Right renal cortex interstitium (tissue), 3 donors: ENCODE measurements around the gene PAK4. TPM values are rescaled to one million over a fixed set of nuclear protein-coding genes. Genes with fewer than 3 reads are reported as not detected.
"Not testable (repeated sequence)": the region's sequence is repeated elsewhere in the genome, so short reads cannot be mapped to it uniquely, and the experiment has no call there.

ENCODE experiments used
- DNase-seq, 3 donors: peaks; one replicate each; pipeline ENCODE4 v3.0.0-alpha.2; 2013; ENCODE audit warnings: low read depth in 3 of 3, low spot score in 2 of 3
- polyA plus RNA-seq, 3 donors: library from polyadenylated mRNA; unstranded; fragments of 120-200 nt; gene quantifications; one replicate each; pipeline ENCODE4 v1.2.1, GENCODE V29; 2013; ENCODE audit not compliant: insufficient read length in 3 of 3

The PAK4 gene
- polyA plus RNA-seq, 3 donors = 40.0 to 50.1 (median 45.4) TPM

DNA sequence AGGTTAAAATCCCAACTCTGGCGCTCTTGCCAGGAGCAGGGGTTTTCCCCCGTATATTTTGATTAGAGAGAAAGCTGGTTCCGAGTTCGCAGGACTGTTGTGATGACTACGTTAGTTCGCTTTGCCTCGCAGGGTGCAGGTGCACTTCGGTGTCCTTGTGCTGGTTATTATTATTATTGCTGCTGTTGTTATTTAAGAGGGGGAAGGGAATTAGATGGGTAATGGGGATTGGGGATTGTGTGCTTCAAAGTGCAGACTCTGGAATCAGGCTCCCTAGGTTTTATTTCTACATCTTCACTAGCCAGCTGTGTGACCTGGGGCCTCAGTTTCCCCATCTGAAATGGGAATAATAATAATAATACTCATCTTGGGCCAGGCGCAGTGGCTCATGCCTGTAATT lies 26.2 kb upstream of the PAK4 start:
- no peak for DNase-seq

DNA sequence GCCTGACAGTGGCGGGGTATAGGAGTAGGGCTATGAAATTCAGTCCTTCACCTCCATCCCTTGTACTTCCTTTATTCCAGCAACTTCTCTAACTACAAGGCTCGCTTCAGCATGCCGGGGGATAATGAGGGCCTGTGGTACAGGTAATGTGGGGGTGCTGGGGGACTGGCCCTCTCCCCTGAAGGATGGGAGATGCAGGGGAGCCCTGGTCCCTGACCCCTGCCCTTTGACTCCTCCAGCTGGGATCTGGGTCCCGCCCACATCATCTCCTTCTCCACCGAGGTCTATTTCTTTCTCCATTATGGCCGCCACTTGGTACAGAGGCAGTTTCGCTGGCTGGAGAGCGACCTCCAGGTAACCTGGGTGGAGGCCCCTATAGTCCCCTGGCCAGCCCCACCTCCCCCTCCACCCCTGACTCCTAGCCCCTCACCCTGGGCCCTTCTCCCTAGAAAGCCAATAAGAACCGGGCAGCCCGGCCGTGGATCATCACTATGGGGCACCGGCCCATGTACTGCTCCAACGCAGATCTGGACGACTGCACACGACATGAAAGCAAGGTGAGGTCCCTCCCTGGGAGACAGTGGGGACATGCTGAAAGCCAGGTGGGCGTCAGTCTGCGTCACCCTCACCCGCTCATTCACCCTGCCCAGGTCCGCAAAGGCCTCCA lies 25.0 kb upstream of the PAK4 start:
- DNase-seq = no peak

DNA sequence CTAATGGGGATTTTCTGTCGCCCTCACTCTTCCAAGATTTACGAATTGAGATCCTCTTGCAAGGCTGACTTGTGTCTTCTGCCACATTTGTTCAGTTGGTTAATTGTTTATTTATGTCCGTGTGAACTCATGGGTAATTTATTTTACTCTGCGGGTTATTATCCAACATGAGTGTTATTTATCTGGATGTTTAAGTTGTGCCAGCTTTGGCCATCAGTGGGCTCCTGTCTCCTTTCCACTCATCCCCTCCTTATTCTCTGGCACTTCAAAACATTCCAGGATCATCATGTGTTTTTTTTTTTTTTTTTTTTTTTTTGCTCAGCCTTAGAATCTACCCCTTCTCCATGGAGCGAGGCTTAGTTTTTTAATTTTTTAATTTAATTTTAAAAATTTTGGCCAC lies 22.4 kb upstream of the PAK4 start:
- DNase-seq = no peak

DNA sequence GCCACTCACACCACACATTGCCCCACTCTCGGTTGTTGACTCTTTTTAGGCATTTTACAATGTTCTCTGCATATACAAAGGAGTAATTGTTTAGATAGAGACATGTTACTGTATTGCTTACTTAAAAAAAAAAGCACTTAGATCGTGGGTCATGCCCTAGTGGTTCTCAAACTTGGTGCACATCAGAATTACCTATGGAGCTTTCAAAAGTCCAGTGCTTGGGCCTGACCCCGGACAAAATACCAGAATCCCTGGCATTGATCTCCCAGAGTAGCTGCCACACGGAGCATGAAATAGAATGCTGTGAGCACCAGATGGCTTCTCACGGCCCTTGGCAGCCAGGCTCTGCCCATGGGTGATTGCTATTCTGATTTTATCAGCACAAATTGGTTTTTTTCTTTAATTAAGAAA lies 21.4 kb upstream of the PAK4 start:
- DNase-seq = no peak

DNA sequence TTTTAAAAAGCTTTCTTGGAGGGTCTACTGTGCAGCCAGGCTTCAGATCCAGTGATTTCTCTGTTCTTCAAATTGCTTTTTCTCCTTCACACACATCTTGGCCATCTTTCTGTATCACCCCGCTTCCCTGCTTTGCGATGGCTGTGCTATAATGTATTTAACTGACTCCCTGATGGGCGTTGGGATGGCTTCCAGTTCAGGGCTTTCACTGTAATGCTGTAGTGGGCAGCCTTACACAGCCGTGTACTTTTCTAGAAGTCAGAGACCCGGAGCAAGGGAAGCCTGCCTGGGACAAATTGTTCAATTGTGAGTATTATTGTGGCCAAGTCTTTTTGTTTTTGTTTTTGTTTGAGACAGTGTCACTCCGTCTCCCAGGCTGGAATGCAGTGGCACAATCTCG lies 19.4 kb upstream of the PAK4 start:
- no peak for DNase-seq

DNA sequence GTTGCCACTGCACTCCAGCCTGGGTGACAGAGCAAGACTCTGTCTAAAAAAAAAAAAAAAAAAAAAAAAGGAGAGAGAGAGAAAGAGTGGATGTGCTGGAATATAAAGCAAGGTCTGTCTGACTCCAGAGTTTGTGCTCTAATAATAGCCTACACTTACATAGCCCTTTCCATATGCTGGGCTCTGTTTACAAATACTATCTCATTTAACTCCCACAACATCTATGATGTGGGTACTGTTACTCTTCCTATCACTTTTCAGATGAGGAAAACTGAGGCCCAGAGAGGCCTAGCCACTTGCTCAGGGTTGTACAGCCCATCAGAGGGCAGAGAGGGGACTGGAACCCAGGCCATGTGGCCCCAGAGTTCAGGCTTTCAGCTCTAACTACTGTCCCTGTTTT lies 15.9 kb upstream of the PAK4 start:
- no peak for DNase-seq

DNA sequence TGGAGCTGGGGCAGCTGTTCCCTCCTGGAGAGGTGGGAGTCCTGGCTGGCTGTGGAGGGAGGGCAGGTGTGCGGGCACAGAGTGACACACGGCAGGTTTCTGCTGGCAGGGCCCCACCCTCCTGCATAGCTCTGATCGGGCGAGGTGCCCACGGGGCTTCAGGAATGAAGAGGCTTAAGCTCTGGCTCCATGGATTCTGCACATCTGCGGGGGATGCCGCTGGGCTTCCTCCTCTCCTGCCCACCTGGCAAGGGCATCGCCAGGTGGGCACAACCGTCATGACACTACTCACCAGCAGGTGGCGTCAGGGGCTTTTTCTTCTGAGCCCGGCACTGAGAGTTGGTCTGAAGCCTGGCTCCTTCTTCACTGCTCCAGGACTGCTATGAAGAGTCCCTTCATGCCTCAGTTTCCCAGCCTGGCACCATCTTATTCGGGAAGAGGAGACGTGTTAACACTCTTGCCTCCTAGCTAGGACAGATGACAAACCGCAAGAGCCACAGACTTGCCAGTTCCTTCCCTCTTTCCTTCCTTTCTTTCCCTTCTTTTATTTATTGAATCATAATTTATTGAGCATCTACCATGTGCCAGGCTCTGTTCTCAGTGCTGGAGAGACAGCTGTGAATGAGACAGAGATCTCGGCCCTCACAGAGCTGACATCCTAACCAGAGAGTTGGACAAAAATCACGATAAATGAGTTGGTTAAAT lies 15.2 kb upstream of the PAK4 start:
- no peak for DNase-seq

DNA sequence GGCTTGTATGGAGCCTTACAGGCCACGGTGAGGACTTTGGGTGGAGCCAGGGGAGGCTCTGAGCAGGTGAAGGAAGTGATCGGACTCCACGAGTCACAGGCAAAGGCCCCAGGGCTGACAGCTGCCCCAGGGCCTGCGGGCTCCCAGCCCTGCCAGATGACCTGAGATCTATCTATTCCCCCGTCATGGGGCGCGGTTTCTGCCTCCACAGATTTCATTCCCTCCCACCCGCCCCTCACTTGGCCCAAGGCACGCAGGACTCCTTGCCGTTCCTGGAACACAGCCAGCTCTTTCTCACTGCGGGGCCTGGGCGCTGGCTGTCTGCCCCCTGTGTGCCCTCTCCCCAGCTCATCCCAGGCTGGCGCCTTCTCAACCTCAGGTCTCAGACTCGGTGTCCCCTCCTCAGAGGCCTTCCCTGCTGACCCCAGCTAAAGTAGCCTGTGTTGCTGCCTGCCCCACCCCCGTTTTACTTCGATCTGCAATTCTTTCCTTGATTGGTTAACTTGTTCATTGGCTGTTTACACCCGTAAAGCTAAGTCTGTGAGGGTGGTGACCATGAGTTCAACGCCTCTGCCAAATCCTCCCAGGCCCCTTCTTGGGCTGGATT lies 13.9 kb upstream of the PAK4 start:
- DNase-seq = no peak

DNA sequence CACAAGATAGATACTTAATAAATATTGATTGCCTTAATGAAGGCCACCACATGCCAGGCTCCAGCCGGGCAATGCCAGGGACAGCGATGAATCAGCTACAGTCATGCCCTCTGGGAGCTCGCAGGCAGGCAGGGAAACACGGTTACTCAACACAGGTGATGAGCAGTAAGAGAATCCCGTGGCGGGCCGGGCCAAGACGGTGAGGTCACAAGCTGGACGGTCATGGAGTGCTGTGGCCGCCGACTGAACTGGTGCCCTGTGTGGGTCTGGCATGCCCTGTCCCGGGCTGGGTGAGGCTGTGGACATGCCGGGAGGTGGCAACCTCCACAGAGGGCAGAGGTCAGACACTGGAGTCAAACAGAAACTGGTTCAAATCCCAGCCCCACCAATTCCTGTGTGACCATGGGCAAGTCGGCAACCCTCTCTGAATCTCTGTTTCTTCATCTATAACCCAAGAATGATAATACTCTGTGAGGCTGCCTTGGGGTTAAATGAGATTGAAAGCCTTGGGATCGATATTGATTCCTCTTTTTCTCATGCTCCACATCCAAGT lies 13.2 kb upstream of the PAK4 start:
- DNase-seq = no peak

DNA sequence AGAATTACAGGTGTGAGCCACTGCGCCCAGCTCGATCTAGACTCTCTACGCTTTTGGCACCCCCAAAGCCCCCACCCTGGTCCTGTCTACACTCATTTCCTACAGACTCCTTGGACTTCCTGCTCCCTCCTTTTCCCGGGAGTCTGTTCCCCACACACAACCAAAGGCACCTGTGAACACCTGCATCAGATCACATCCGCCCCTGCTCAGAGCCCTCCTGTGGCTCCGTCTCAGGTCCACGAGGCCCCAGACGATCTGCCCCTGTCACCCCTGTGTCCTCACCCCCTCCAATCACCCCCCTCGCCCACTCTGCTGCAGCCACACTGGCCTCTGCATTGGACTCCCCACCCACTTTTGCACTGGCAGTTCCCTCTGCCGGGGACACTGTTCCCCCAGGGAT lies 12.4 kb upstream of the PAK4 start:
- DNase-seq = no peak

DNA sequence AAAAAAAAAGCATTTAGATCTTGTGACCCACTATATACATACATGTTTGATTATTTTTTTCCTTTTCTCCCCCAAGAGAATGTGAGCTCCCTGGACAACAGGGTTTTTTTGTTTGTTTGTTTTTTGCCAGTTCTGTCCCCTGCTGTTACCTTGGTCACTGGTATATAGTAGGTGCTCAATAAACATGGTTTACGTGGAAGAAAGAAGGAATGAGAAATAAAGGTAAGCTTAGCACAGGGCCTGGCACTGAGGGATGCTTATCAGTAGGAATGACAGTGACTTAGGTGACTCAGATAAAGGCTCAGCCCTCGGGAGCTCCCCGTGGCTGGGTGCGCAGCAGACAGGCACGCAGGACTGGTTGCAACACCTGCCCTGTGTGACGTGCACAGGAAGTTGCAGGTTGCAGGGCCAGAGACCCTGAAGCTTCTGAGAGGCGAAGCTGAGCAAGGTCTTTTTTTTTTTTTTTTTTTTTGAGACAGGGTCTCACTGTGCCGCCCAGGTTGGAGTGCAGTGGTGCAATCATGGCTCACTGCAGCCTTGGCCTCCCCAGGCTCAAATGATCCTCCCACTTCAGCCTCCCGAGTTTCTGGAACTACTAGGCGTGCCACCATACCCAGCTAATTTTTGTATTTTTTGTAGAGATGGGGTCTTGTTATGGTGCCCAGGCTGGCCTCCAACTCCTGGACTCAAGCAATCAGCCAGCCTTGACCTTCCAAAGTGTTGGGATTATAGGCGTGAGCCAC lies 10.3 kb upstream of the PAK4 start:
- no peak for DNase-seq

DNA sequence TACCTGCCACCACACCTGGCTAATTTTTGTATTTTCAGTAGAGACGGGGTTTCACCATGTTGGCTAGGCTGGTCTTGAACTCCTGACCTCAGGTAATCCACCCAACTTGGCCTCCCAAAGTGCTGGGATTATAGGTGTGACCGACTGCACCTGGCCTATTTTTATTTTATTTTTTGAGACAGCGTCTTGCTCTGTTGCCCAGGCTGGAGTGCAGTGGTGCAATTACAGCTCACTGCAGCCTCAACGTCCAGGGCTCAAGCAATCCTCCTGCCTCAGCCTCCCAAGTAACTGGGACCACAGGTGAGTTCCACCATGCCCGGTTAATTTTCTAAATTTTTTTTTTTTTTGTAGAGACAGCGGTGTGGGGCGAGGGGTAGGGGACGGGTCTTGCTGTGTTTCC lies 8.6 kb upstream of the PAK4 start:
- DNase-seq = not testable (repeated sequence)

DNA sequence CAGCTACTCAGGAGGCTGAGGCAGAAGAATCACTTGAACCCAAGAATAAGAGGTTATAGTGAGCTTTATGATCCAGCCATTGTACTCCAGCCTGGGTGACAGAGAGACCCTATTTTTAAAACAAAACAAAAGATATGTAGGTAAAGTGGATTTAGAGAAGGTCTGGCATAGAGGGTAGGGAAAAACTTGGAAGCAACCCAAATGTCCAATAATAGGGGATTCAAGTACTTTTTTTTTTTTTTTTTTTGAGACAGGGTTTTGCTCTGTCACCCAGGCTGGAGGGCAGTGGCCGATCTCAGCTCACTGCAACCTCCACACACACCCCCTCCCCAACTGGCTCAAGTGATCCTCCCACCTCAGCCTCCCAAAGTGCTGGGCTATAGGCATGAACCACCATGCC lies 5.8 kb upstream of the PAK4 start:
- DNase-seq = no peak

DNA sequence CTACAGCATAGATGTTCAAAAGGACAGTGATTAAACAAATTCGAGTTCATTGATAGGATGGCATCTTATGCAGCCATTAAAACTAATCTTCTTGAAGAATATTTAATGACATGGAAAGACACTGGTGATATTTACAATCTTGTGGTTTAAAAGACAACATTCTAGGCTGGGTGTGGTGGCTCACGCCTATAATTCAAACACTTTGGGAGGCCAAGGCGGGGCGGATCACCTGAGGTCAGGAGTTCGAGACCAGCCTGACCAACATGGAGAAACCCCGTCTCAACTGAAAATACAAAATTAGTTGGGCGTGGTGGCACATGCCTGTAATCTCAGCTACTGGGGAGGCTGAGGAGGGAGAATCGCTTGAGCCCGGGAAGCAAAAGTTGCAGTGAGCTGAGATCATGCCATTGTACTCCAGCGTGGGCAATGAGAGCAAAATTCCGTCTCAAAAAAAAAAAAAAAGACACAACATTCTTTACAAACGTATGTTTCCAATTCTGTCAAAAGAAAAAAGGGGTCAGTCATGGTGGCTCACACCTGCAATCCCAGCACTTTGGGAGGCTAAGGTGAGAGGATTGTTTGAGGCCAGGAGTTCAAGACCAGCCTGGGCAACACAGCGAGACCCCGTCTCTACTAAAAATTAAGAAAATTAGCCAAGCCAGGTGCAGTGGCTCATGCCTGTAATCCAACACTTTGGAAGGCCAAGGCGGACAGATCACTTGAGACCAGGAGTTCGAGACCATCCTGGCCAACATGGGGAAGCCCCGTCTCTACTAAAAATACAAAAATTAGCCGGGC lies 2.5 kb upstream of the PAK4 start:
- DNase-seq = no peak

DNA sequence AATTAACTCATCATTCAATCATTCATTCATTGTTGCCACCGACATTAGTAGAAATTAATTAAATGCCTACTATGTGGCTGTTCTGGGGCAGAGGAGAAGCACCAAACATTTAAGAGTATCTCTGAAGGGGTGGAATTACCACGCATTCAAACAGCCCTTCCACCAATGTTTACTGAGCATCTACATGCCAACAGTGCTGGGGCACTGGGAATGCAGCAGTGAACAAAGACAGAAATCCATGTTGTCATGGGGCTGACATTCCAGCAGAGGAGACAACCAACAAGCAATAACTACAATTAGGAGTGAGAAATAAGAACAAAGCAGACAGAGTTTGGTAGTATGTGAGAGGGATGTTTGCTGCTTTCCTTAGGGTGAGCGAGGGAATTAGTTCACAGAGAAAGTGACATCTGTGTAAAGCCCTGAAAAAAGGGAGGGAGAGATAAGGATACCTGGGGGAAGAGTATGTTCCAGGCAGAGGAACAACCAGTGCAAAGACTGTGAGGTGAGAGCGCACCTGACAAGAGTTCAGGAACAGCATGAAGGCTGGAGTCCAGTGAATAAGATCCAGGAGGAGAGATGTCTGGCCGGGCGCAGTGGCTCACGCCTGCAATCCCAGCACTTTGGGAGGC lies 1.3 kb upstream of the PAK4 start:
- no peak for DNase-seq

DNA sequence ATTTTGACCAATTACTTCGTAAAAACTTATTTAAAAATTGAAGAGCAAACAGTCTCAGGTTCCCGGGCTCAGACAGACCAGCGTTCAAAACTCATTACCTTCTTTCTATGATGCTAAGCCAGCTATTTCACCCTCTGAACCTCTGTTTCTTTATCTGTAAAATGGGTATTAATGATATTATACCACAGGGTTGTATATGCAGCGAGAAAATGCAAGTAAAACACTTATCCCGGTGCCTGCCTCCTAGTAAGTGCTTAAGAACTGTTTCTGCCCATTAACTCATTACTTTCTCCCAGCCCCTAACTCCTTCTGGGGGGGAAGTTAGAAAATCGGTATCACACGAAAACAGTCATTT lies 410 bp upstream of the PAK4 start:
- no peak for DNase-seq

DNA sequence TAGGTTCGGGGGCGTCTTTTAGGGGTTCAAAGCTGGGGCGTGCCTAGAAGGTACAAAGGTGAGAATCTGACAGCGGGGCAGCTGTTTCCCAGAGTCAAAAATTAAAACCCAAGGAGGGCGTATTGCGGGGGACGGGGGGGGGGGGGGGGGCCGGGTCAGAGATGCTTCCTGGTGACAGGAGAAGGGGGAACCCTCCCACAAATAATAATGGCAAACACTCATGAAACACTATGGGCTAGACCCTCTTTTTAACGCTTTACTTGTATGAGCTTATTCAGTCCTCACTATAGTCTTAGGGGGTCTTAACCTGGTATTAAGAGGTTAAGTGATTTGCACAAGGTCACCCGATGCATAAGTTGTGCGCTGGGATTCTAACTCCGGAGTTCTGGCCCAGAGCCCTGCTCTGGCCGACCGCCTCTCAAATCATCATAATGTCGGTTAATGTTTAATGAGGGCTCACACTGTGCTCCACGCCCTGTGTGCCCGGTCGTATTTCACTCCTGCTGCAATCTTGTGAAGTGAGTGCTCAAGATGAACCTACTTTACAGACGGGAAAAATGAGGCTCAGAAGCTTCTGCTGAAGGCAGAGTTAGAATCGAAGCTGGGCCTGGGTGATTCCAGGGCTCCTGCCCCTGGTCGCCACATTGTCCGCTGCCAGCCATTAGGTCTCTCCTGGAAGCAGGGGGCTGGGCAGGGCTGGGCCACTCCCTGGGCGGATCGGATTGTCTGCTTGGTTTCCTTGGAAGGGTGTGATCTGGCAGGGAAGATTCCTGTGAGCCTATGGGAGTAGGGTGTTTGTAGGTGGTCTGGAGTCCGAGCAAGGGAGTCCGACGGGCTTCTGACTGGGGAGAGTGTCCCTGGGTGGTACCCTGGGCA lies 964 bp downstream of the PAK4 start:
- no peak for DNase-seq

DNA sequence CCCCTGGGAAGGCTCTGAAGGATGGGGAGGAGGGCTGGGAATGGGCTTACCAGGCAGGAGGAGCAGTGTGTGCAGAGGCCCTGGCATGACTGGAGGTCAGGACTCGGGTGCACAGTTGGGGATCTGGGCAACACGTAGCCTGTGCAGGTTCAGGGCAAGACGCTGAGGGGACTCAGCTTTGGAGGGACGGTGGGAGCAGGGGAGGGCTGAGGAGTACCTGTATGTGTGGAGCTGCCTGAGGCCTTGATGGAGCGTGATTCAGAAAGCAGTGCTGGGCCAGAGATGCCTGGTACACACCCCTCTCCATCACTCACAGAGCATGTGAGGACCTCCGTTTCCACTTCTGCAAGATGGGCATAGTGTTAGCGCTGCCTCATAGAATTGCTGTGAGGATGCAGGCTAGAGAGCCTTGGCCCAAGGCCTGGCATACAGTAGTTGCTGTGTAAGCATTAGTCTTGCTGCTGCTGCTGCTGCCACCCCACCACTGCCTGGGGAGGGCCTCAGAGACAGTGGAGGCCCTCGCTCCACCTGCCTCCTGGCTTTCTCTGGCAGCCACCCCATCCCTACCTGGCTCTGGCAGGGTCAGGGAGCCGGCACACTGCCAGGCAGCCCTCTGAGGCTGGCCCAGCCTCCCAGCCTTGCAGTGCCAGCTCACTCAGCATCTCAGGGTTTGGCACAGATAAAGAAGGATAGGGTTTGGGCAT lies 2.4 kb downstream of the PAK4 start:
- no peak for DNase-seq
